ENCODE data around the gene MUC22.

GRCh38 chr6:31053873-31054272, 43.6 kb downstream of the MUC22 start:
- no peak for TF ChIP-seq POLR2A (IDR thresholded peaks at IDR 0.05)
- no peak for TF ChIP-seq CTCF (IDR thresholded peaks at IDR 0.05)
